IPS-11a (cell line): ENCODE data around the gene MAP3K10.
"Not testable (repeated sequence)": the region's sequence is repeated elsewhere in the genome, so short reads cannot be mapped to it uniquely, and the experiment has no call there.

Source experiments
- H3K4me3 ChIP-seq: one replicate; pipeline ENCODE4 v1.5.1; 2013; ENCODE audit warnings: low read depth, low read length, control low read depth

The MAP3K10 gene

GRCh38 chr19:40190891-40191835 is at the start of gene MAP3K10:
MAP3K10 (plus strand) TSS chr19:40191426; CDS start chr19:40192032, 606 bp downstream.
- H3K4me3 ChIP-seq, result peak within 1 kb of the TSS; percentile 79

DNA sequence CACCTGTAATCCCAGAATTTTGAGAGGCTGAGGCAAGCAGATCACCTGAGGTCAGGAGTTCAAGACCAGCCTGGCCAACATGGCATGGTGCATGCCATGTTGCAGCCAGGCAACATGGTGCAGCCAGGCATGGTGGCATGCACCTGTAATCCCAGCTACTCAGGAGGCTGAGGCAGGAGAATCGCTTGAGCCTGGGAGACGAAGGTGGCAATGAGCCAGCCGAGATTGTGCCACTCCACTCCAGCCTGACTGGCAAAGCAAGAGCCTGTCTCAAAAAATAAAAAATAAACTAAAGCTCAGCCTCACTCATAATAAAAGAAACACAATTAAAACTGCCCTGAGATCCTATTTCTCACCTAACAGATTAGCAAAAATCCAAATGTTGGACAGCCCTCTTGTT is 49.7 kb upstream of the MAP3K10 start:
- no peak overlapping the region for H3K4me3 ChIP-seq

GRCh38 chr19:40143612-40144011 is 47.6 kb upstream of the MAP3K10 start:
- H3K4me3 ChIP-seq, result no peak overlapping the region

DNA sequence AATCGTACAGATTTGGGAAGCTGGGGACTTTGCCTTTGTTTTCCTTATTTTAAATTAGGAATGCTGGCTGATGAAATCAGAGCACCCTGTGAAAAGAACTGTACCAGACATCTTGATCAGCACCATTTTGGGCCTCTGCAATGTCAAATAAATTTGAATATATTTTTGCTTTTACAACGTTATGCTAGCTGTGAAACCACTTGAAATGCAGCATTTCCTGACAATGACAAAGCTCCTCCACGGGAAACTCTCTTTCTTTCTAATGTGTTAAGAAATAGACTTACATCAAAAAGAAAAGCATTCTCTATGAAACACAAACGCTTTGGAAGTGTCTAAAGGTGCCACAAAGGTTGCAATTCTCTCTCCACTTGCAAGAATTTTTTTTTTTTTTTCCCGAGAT is 47.1 kb upstream of the MAP3K10 start:
- H3K4me3 ChIP-seq, result no peak overlapping the region

DNA sequence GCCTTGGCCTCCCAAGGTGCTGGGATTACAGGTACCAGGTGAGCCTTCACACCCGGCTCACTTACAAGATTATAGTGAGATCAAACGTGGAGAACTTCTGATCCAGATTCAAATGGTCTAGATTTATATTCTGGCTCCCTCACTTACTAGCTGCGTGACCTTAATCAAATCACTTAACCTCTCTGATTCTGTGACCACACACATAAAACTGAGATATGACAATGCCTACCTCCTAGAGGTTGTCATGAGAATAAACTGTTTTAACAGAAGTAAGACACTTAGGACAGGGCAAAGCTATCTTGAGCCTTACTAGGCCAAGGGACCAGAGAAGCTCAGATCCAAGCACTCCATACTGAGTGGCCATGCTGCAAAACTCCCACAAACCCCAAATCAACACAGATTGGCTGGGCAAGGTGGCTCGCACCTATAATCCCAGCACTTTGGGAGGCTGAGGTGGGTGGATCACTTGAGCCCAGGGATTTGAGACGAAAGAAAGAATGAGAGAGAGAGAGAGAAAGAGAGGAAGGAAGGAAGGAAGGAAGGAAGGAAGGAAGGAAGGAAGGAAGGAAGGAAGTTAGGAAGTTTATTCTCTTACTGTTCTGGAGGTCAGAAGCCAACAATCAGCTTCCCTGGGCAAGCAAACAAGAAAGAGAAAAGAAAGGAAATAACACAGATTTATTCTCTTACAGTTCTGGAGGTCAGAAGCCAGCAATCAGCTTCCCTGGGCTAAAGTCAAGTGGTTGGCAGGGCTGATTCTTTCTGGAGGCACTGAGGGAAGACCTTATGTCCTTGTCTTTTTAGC is 46.1 kb upstream of the MAP3K10 start:
- no peak overlapping the region for H3K4me3 ChIP-seq

- H3K4me3 ChIP-seq, result not testable (repeated sequence)
These were observed 45.5 kb upstream of the MAP3K10 start for GRCh38 chr19:40145749-40146029.

GRCh38 chr19:40147338-40147692 is 43.9 kb upstream of the MAP3K10 start:
- H3K4me3 ChIP-seq, result no peak overlapping the region

- H3K4me3 ChIP-seq, result no peak overlapping the region
These were observed 43.4 kb upstream of the MAP3K10 start for GRCh38 chr19:40147693-40148347.

- H3K4me3 ChIP-seq, result no peak overlapping the region
These were observed 41.7 kb upstream of the MAP3K10 start for GRCh38 chr19:40149501-40149900.

DNA sequence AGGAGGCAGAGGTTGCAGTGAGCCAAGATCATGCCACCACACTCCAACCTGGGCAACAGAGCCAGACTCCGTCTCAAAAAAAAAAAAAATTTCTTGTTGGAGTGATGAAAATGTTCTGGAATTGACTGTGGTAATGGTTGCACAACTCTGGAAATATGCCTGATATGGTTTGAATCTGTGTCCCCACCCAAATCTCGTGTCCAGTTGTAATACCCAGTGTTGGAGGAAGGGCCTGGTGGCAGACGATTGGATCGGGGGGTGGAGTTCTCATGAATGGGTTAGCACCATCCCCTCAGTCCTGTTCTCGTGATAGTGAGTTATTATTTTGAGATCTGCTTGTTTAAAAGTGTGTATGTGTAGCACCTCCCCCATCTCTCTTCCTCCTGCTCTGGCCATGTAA is 41.1 kb upstream of the MAP3K10 start:
- H3K4me3 ChIP-seq, result no peak overlapping the region

- no peak overlapping the region for H3K4me3 ChIP-seq
These were observed 37.0 kb upstream of the MAP3K10 start for GRCh38 chr19:40154121-40154680.

DNA sequence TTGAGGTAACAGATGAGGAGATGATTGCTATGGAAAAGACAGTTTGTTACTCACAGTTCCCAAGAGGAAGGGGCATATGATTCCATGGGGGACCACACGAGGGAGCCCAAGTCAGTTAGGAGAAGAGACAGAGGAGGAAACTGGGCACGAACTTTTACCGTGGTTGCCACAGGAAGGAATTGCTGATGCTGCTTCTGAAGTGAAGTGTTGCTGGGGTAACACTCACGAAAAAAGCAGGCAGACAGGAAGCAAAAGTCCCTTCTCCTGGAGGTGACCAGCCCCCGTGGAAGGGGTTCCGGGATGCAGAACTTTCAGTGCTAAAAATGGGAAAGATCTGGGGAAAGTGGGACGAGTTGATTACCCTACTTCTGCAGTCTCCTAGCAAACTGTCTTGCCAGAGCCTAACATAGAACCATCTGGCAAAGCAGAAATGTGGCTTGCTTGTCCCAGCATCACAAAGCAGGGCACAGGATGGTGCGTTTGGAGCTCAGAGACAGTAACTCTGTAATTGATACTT is 35.4 kb upstream of the MAP3K10 start:
- H3K4me3 ChIP-seq, result no peak overlapping the region

DNA sequence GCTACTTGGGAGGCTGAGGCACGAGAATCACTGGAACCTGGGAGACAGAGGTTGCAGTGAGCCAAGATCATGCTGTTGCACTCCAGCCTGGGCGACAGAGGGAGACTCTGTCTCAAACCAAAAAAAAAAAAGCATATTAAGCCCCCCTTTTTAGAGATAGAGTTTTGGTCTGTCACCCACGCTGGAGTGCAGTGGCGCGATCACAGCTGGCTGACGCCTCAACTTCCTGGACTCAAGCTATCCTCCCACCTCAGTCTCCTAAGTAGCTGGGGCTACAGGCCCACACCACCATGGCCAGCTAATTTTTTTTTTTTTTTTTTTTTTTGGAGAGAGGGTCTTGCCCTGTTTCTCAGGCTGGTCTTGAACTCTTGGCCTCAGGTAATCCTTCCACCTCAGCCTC is 34.2 kb upstream of the MAP3K10 start:
- no peak overlapping the region for H3K4me3 ChIP-seq

DNA sequence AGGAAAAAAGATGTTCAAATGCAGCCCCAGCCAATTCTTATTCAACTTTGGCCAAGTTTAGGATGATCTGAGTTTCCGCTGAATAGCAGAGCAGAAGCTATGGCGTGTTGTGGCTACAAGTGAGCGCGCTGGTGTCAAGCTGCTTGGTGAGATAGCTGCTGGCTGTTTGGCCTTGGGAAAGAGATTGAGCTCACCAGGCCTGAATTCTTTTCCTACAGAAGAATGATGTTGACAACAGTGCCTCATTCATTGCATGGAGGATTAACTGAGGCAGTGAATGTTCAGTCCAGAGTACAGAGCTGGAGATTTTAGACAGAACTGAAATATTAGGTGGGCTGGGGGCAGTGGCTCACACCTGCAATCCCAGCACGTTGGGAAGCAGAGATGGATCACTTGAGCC is 31.5 kb upstream of the MAP3K10 start:
- no peak overlapping the region for H3K4me3 ChIP-seq

GRCh38 chr19:40162104-40162503 is 29.1 kb upstream of the MAP3K10 start:
- no peak overlapping the region for H3K4me3 ChIP-seq

DNA sequence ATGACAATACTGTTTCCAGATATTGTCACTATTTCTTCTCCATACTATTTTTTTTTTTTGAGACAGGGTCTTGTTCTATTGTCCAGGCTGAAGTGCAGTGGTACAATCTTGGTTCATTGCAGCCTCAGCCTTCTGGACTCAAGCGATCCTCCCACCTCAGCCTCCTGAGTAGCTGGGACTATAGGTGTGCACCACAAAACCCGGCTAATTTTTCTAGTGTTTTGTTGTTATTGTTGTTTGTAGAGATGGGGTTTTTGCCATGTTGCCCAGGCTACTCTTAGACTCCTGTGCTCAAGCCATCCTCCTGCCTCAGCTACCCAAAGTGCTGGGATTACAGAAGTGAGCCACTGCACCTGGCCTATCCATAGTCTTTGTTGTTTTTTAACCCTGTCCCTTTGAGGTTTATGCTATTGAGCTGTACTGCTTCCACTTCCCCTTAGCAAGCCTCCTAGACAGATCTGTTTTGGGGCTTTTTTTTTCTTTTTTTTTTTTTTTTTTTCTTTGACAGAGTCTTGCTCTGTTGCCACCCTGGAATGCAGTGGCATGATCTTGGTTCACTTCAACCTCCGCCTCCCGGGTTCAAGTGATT is 27.6 kb upstream of the MAP3K10 start:
- H3K4me3 ChIP-seq, result no peak overlapping the region

GRCh38 chr19:40165362-40165937 is 25.8 kb upstream of the MAP3K10 start:
- no peak overlapping the region for H3K4me3 ChIP-seq

- H3K4me3 ChIP-seq, result not testable (repeated sequence)
These were observed 21.5 kb upstream of the MAP3K10 start for GRCh38 chr19:40169482-40170302.

DNA sequence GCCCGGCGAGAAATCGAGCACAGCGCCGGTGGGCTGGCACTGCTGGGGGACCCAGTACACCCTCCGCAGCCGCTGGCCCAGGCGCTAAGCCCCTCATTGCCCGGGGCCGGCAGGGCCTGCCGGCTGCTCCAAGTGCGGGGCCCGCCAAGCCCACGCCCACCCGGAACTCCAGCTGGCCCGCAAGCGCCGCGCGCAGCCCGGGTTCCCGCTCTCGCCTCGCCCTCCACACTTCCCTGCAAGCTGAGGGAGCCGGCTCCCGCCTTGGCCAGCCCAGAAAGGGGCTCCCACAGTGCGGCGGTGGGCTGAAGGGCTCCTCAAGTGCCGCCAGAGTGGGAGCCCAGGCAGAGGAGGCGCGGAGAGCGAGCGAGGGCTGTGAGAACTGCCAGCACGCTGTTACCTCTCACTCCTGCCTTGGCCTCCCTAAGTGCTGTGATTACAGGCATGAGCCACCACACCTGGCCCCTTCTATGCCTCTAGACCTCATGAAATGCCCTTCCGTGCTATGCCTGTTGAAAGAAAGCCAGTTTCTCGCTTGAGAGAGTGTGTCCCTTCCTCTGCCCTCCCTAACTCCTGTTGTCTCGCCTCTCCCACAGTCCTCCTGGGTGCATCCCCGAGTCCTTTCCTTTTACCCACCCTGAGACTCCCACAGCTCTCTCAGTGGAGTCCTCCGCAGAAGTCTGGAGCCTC is 20.8 kb upstream of the MAP3K10 start:
- H3K4me3 ChIP-seq, result not testable (repeated sequence)
